Measurements from ENCODE around the gene FER1L5.

Gene FER1L5

DNA sequence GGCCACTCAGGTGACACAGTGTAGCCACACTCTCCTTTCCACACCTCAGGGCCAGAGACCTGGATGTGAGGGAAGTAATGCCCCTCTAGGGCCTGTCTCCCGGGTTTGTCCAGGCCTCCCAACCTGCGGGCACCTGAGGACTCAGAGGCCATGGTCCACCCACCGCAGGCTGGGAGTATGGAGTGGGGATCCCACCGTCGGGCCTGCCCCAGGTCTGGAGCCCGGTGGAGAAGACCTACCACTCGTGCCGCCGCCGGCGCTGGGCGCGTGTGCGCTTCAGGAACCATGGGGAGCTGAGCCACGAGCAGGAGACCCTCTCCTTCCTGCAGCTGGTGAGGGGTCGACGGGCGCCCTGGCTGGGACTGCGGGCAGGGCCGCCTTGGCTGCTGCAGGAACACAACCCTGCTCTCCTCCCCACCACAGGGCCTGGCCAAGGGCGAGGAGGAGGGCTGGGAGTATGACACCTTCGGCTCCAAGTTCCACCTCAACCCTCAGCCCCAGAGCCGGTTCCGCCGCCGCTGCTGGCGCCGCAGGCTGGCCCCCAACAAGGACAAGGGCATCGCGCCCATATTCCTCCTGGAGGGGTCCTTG, 48.6 kb downstream of the FER1L5 start:
- no peaks in the 10 kb centered on the region for H3K9me3 ChIP-seq (ENCODE audit: insufficient read depth, low read depth, low read length)
- H3K36me3 ChIP-seq (ENCODE audit: insufficient read depth, low read length): no peaks in the 10 kb centered on the region
- H3K4me1 ChIP-seq (ENCODE audit: insufficient read depth, low read length, poor library complexity, severe bottlenecking): no peaks in the 10 kb centered on the region
- no peak overlapping the region for H3K4me3 ChIP-seq (ENCODE audit: low read length, poor library complexity, severe bottlenecking)
- no peaks in the 10 kb centered on the region for H3K9me2 ChIP-seq (replicated peaks; ENCODE audit: low read depth, low read length)
- H3K27me3 ChIP-seq (ENCODE audit: insufficient read depth, low read length, poor library complexity, severe bottlenecking): no peaks in the 10 kb centered on the region
- TF ChIP-seq CTCF (conservative IDR thresholded peaks at IDR 0.05; ENCODE audit: low read length) (no peak), EZH2phosphoT487 (IDR thresholded peaks at IDR 0.05; ENCODE audit: borderline replicate concordance) (no peak)
- no peaks in the 10 kb centered on the region for H3K79me2 ChIP-seq (ENCODE audit: insufficient read depth, low read length)
- H3F3A ChIP-seq (ENCODE audit: low read depth): no peaks in the 10 kb centered on the region
- no peak overlapping the region for H3K9ac ChIP-seq (ENCODE audit: low read depth, low read length, poor library complexity, severe bottlenecking)
- no peaks in the 10 kb centered on the region for H4K20me1 ChIP-seq (ENCODE audit: insufficient read depth, low read length, poor library complexity, severe bottlenecking)
- H3K4me2 ChIP-seq (ENCODE audit: low read depth, low read length, poor library complexity, severe bottlenecking): no peak overlapping the region
- H2AFZ ChIP-seq (ENCODE audit: low read length): no peak overlapping the region

GRCh38 chr2:96692094-96692971, 49.8 kb downstream of the FER1L5 start:
- Histone ChIP-seq H3K27me3 (ENCODE audit: insufficient read depth, low read length, poor library complexity, severe bottlenecking) (no peaks in the 10 kb centered on the region), H3K4me1 (ENCODE audit: insufficient read depth, low read length, poor library complexity, severe bottlenecking) (no peaks in the 10 kb centered on the region), H3K9ac (ENCODE audit: low read depth, low read length, poor library complexity, severe bottlenecking) (no peak overlapping the region), H3K9me2 (replicated peaks; ENCODE audit: low read depth, low read length) (no peaks in the 10 kb centered on the region), H3K9me3 (ENCODE audit: insufficient read depth, low read depth, low read length) (no peaks in the 10 kb centered on the region), H3K4me3 (ENCODE audit: low read length, poor library complexity, severe bottlenecking) (no peak overlapping the region), H2AFZ (ENCODE audit: low read length) (no peak overlapping the region), H3K79me2 (ENCODE audit: insufficient read depth, low read length) (no peaks in the 10 kb centered on the region), H3K4me2 (ENCODE audit: low read depth, low read length, poor library complexity, severe bottlenecking) (no peak overlapping the region), H4K20me1 (ENCODE audit: insufficient read depth, low read length, poor library complexity, severe bottlenecking) (no peaks in the 10 kb centered on the region), H3F3A (ENCODE audit: low read depth) (no peaks in the 10 kb centered on the region), H3K36me3 (ENCODE audit: insufficient read depth, low read length) (no peaks in the 10 kb centered on the region)
- TF ChIP-seq EZH2phosphoT487 (IDR thresholded peaks at IDR 0.05; ENCODE audit: borderline replicate concordance): no peak
- TF ChIP-seq CTCF (conservative IDR thresholded peaks at IDR 0.05; ENCODE audit: low read length): no peak

DNA sequence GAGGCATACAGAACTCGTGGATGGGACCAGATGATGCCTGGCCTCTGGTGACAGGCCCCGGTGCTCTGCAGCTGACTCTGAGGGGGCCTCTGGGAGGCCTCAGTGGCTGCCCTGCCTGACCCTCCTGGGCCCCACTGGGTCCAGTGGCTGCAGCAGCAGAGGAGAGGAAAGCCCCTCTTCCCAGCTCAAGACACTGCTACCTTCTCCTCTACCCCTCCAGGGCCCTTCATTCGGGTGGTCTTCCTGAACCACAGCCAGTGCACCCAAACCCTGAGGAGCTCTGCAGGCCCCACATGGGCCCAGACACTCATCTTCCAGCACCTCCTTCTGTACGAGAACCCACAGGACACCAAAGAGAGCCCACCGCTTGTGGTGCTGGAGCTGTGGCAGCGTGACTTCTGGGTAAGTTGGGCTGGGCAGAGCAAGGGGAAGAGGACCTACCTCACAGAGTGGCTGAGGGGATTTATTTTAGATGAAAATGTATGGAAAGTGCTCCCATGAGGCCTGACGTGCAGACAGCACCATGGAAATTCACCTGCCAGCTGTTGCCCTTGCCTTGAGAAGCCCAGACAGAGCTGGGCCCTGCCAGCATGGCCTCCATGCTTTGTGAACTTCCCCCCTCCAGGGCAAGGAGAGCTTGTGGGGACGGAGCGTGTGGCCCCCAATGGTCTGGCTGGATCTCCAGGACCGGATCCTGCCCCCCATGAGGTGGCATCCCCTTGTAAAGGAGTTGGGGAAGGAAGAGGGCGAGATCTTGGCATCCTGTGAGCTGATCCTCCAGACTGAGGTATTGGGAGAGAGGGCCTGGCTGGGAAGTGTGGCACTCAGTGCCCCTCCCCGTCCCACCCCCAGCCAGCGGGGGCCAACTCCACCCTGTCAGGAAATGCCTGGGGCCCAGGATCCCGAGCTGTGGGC, 51.0 kb downstream of the FER1L5 start:
- H3K36me3 ChIP-seq (ENCODE audit: insufficient read depth, low read length): no peaks in the 10 kb centered on the region
- no peak overlapping the region for H3K4me2 ChIP-seq (ENCODE audit: low read depth, low read length, poor library complexity, severe bottlenecking)
- no peaks in the 10 kb centered on the region for H3K27me3 ChIP-seq (ENCODE audit: insufficient read depth, low read length, poor library complexity, severe bottlenecking)
- H3K4me1 ChIP-seq (ENCODE audit: insufficient read depth, low read length, poor library complexity, severe bottlenecking): no peaks in the 10 kb centered on the region
- no peaks in the 10 kb centered on the region for H3F3A ChIP-seq (ENCODE audit: low read depth)
- H3K9ac ChIP-seq (ENCODE audit: low read depth, low read length, poor library complexity, severe bottlenecking): no peak overlapping the region
- TF ChIP-seq CTCF (conservative IDR thresholded peaks at IDR 0.05; ENCODE audit: low read length) (no peak), EZH2phosphoT487 (IDR thresholded peaks at IDR 0.05; ENCODE audit: borderline replicate concordance) (no peak)
- no peak overlapping the region for H2AFZ ChIP-seq (ENCODE audit: low read length)
- no peak overlapping the region for H3K4me3 ChIP-seq (ENCODE audit: low read length, poor library complexity, severe bottlenecking)
- no peaks in the 10 kb centered on the region for H3K9me2 ChIP-seq (replicated peaks; ENCODE audit: low read depth, low read length)
- no peaks in the 10 kb centered on the region for H4K20me1 ChIP-seq (ENCODE audit: insufficient read depth, low read length, poor library complexity, severe bottlenecking)
- no peaks in the 10 kb centered on the region for H3K9me3 ChIP-seq (ENCODE audit: insufficient read depth, low read depth, low read length)
- no peaks in the 10 kb centered on the region for H3K79me2 ChIP-seq (ENCODE audit: insufficient read depth, low read length)

Data from Loucy (cell line).